ENCODE data around the gene SPATC1L.

The SPATC1L gene

DNA sequence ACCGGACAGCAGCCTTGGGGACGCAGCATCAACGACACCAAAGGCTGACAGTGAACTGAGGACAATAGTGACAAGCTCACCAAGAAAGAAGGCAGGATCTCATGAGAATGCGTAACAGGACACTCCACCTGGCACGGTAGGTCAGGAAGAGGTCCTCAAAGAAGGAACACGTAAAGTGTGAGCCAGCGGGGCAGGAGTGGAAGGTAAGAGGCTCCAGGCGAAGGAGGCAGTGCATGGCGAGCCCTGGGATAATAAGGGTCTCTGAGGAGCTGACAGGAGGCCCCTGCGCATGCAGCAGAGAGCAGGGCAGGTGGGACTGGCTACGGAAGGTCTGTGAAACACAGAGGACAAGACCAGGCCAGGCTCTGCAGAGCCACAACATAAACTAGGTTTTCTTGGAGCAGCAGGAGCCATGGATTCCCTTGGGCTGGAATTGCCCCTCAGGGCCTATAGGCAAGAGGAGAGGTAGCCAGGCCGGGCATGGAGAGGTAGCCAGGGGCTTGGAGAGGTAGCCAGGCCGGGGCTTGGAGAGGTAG is 36.1 kb upstream of the SPATC1L start:
- POLR2A ChIA-PET, result interaction anchor here (0.7 kb wide), 1 partner anchor 239 kb away, joined by 3 read pairs; no protein-coding TSS in a partner anchor
- H3K27ac ChIP-seq (ENCODE audit: extremely low read depth, low read depth, low read length), result no peak overlapping the region
- CTCF ChIA-PET, result interaction anchor here (1.4 kb wide), 1 partner anchor 67 kb away, joined by 4 read pairs; no protein-coding TSS in a partner anchor

DNA sequence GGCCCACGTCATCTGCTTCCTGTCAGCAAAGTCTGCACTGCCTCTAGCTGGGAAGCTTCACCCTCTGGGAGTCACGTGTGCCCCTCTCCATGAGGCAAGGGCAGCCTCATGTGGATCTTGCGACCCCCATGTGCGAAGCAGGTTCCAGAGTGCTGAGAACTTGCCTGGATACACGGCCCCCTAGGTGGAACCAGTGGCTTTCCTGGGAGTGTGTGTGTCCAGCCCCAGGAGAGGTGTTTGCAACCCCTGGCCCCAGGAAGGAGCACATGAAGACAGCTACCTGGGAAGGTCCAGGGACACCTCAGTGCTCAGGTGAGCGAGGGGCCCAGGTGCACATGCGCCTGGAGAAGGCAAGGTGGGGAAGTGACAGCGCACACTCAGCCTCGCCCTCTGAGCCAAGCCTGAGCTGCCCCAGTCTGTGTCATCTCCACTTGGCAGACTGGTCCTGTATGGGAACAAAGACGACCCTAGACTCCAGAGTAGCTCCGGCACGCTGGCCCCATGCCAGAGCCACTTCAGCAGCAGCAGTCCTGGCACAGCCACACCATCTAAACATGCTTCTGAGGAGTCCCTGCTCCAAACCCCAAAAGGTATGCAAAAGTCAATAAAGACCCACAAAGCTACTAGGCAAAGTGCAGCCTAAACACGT is 35.5 kb upstream of the SPATC1L start:
- ChIA-PET POLR2A (interaction anchor here (0.7 kb wide), 2 partner anchors 149 to 239 kb away, joined by 3 read pairs; no protein-coding TSS in a partner anchor), CTCF (interaction anchor here (1.4 kb wide), 1 partner anchor 66 kb away, joined by 4 read pairs; no protein-coding TSS in a partner anchor)
- TF ChIP-seq SP2 (tag by site-specific recombination; IDR thresholded peaks at IDR 0.05) (no peak), WT1 (tag by site-specific recombination; IDR thresholded peaks at IDR 0.05) (no peak), ZNF549 (tag by site-specific recombination; IDR thresholded peaks at IDR 0.05) (no peak), ZNF600 (tag by site-specific recombination; IDR thresholded peaks at IDR 0.05) (peak; percentile 89), ZNF660 (tag by site-specific recombination; IDR thresholded peaks at IDR 0.05) (no peak), ZIC2 (tag by site-specific recombination; IDR thresholded peaks at IDR 0.05) (peak; percentile 88), OSR2 (tag by site-specific recombination; IDR thresholded peaks at IDR 0.05) (peak; percentile 69; the same call in 1 of the 2 replicates), GLIS1 (tag by site-specific recombination; IDR thresholded peaks at IDR 0.05) (peak; percentile 80), GLIS2 (tag by site-specific recombination; IDR thresholded peaks at IDR 0.05) (0 out of 2 replicates have a peak, but pooled peaks have one; percentile 28)
- no peak overlapping the region for H3K27ac ChIP-seq (ENCODE audit: extremely low read depth, low read depth, low read length)
- H3K9me3 ChIP-seq (ENCODE audit: control insufficient read depth, insufficient read depth, low read depth, low read length), result no peaks in the 10 kb centered on the region
- H3K4me1 ChIP-seq (ENCODE audit: control insufficient read depth, insufficient read depth, low read length), result no peaks in the 10 kb centered on the region
- H3K36me3 ChIP-seq (ENCODE audit: control insufficient read depth in 2 of 2, insufficient read depth in 1 of 2, low read length in 2 of 2), result peaks cover 13 to 40% of the 10 kb centered on the region in 2 experiments; a peak in 2 of 3 replicates
- no peak overlapping the region for H3K4me3 ChIP-seq (ENCODE audit: low read depth, low read length)

More for the DNA sequence above, 36.1 kb upstream of the SPATC1L start:
- no peaks in the 10 kb centered on the region for H3K9me3 ChIP-seq (ENCODE audit: control insufficient read depth, insufficient read depth, low read depth, low read length)
- no peaks in the 10 kb centered on the region for H3K4me1 ChIP-seq (ENCODE audit: control insufficient read depth, insufficient read depth, low read length)
- no peak overlapping the region for H3K4me3 ChIP-seq (ENCODE audit: low read depth, low read length)
- TF ChIP-seq ZNF654 (tag by site-specific recombination; IDR thresholded peaks at IDR 0.05; ENCODE audit: low read depth) (no peak), ZNF600 (tag by site-specific recombination; IDR thresholded peaks at IDR 0.05) (0 out of 2 replicates have a peak, but pooled peaks have one; percentile 34)
- H3K36me3 ChIP-seq (ENCODE audit: control insufficient read depth in 2 of 2, insufficient read depth in 1 of 2, low read length in 2 of 2), result peaks cover 13 to 40% of the 10 kb centered on the region in 2 experiments; a peak in 2 of 3 replicates

DNA sequence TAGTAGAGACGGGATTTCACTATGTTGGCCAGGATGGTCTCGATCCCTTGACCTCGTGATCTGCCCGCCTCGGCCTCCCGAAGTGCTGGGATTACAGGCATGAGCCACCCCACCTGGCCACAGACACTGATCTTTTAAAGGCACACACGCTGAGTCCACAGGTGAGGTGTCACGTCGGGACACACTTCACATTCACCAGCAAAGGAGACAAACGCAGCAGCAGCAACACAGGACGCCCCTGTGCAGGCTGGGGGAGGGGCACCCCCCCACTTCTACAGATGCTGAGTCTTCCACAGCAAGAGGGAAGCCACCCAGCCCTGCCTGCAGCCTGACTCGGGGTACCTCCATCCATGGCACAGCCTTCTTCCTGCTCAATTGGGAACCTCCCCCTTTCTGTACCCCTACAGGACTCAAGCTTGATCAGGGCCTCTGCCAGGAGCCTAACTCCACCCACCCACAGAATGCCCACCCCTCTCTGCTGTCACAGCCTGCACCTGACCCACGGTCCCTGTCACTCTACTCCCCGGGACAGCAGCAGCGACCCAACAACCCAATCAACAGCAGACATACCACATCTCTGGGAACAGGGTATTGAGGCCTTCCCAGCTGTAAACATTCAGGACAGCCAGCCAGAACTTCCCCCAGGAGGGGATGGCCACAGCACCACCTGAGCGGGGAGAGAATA is 34.8 kb upstream of the SPATC1L start:
- Histone ChIP-seq H3K36me3 (ENCODE audit: control insufficient read depth in 2 of 2, insufficient read depth in 1 of 2, low read length in 2 of 2) (peaks cover 13 to 40% of the 10 kb centered on the region in 2 experiments; a peak in 2 of 3 replicates), H3K27ac (ENCODE audit: extremely low read depth, low read depth, low read length) (no peak overlapping the region), H3K4me3 (ENCODE audit: low read depth, low read length) (no peak overlapping the region), H3K9me3 (ENCODE audit: control insufficient read depth, insufficient read depth, low read depth, low read length) (no peaks in the 10 kb centered on the region), H3K4me1 (ENCODE audit: control insufficient read depth, insufficient read depth, low read length) (no peaks in the 10 kb centered on the region)
- POLR2A ChIA-PET, result interaction anchor here (0.7 kb wide), 2 partner anchors 90 to 148 kb away, joined by 3 read pairs; no protein-coding TSS in a partner anchor
- peak; percentile 17; the same call in 1 of the 2 replicates for TF ChIP-seq SP2 (tag by site-specific recombination; IDR thresholded peaks at IDR 0.05)
- TF ChIP-seq, protein P1, sequence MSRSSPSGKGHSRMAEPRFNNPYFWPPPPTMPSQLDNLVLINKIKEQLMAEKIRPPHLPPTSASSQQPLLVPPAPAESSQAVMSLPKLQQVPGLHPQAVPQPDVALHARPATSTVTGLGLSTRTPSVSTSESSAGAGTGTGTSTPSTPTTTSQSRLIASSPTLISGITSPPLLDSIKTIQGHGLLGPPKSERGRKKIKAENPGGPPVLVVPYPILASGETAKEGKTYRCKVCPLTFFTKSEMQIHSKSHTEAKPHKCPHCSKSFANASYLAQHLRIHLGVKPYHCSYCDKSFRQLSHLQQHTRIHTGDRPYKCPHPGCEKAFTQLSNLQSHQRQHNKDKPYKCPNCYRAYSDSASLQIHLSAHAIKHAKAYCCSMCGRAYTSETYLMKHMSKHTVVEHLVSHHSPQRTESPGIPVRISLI (tag by site-specific recombination; IDR thresholded peaks at IDR 0.05), result no peak
- CTCF ChIA-PET, result interaction anchor here (1.4 kb wide), 1 partner anchor 66 kb away, joined by 4 read pairs; no protein-coding TSS in a partner anchor

DNA sequence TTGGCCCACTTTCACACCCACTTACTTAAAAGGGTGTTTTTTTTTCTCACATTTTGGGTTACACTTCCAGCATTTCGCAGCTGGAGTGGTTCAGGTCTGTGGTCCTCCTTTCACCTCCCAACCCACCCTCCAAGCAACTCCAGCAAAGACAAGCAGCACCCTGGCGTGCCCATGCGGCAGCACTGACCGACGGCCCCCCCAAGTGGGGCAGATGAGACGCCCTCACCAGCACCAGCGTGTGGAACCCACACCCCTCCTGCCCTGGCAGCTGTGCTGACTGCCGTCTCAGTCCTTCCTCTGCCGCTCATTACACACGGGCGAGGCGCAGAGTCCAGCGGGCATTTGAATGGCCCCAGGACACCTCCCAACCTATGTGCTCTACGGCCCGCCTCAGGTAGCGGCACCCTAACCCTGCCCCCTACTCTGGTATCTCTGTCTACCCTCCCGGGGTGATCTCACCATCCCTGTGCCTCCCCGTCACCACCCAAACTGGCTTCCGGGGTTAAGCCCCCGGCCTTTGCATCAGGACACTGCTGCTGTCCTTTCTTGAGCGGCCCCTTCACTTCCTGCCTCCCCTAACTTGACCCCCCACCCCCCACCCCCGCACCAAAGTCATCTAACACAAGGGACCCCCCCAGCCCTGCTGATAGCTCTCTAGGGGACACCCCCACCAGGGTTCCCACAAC is 33.4 kb upstream of the SPATC1L start:
- H3K9me3 ChIP-seq (ENCODE audit: control insufficient read depth, insufficient read depth, low read depth, low read length), result no peaks in the 10 kb centered on the region
- ChIA-PET CTCF (no interaction called here), POLR2A (no interaction called here)
- H3K27ac ChIP-seq (ENCODE audit: extremely low read depth, low read depth, low read length), result no peak overlapping the region
- H3K4me1 ChIP-seq (ENCODE audit: control insufficient read depth, insufficient read depth, low read length), result no peaks in the 10 kb centered on the region
- H3K4me3 ChIP-seq (ENCODE audit: low read depth, low read length), result no peak overlapping the region
- H3K36me3 ChIP-seq (ENCODE audit: control insufficient read depth in 2 of 2, insufficient read depth in 1 of 2, low read length in 2 of 2), result peaks cover 13 to 46% of the 10 kb centered on the region in 2 experiments; a peak in 2 of 3 replicates
- TF ChIP-seq, protein P2, sequence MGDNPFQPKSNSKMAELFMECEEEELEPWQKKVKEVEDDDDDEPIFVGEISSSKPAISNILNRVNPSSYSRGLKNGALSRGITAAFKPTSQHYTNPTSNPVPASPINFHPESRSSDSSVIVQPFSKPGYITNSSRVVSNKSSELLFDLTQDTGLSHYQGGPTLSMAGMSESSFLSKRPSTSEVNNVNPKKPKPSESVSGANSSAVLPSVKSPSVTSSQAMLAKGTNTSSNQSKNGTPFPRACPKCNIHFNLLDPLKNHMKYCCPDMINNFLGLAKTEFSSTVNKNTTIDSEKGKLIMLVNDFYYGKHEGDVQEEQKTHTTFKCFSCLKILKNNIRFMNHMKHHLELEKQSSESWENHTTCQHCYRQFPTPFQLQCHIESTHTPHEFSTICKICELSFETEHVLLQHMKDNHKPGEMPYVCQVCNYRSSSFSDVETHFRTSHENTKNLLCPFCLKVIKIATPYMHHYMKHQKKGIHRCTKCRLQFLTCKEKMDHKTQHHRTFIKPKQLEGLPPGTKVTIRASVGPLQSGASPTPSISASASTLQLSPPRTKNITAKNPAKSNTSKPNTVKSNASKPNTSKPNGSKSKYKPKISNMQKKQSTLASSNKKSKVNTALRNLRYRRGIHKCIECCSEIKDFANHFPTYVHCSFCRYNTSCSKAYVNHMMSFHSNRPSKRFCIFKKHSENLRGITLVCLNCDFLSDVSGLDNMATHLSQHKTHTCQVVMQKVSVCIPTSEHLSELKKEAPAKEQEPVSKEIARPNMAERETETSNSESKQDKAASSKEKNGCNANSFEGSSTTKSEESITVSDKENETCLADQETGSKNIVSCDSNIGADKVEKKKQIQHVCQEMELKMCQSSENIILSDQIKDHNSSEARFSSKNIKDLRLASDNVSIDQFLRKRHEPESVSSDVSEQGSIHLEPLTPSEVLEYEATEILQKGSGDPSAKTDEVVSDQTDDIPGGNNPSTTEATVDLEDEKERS (tag by site-specific recombination; IDR thresholded peaks at IDR 0.05), result no peak
- TF ChIP-seq ZNF19 (tag by site-specific recombination; IDR thresholded peaks at IDR 0.05; ENCODE audit: low read depth) (no peak), ZNF544 (tag by site-specific recombination; IDR thresholded peaks at IDR 0.05) (no peak), KLF1 (tag by site-specific recombination; IDR thresholded peaks at IDR 0.05) (no peak), ZNF239 (tag by site-specific recombination; IDR thresholded peaks at IDR 0.05) (no peak), ZNF792 (tag by site-specific recombination; IDR thresholded peaks at IDR 0.05) (no peak), ZBTB7A (tag by site-specific recombination; IDR thresholded peaks at IDR 0.05; ENCODE audit: low read depth) (no peak), REPIN1 (tag by site-specific recombination; IDR thresholded peaks at IDR 0.05; ENCODE audit: low read depth) (no peak)

All from HEK293 (cell line).